Panc1 (cell line): ENCODE measurements around the gene SMIM13. TPM values are rescaled to one million over a fixed set of nuclear protein-coding genes. Genes with fewer than 3 reads are reported as not detected.

Experiments used
- ATAC-seq: fragments of 200-7000 bp; cut with Tn5 transposase; 2 replicates; pipeline ENCODE4 v1.9.1; 2020; ENCODE audit warnings: mild to moderate bottlenecking, moderate library complexity
- BruUV-seq: library from RNA; stranded (reverse); fragments of 400-500 nt; replicated peaks from 2 replicates; lab custom pipeline; 2021; lab: Mats Ljungman, UMichigan
- CTCF ChIA-PET: fragments of 300-600 bp; sonication (Branson Sonifier 250); formaldehyde crosslinking; loops from one replicate; lab custom pipeline; 2022; ENCODE audit warnings: antibody characterized with exemption; lab: Charles Lee
- POLR2A ChIA-PET: fragments of 300-600 bp; sonication (Branson Sonifier 250); formaldehyde crosslinking; loops from one replicate; lab custom pipeline; 2022; ENCODE audit warnings: antibody characterized with exemption; lab: Charles Lee
- DNase-seq: peaks from one replicate; pipeline ENCODE4 v3.0.0-alpha.2; 2010; ENCODE audit warnings: low read depth, low spot score
- H3K27ac ChIP-seq: 2 replicates; pipeline ENCODE4 v1.5.1; 2011; ENCODE audit warnings: mild to moderate bottlenecking, low read length, inconsistent platforms
- H3K27me3 ChIP-seq: fragments of 200-500 bp; sonication (Bioruptor generic); 2 replicates; pipeline ENCODE4 v1.6.0; 2014; ENCODE audit warnings: low read length, inconsistent platforms; ENCODE audit not compliant: control insufficient read depth, insufficient read depth
- H3K36me3 ChIP-seq: fragments of 200-500 bp; sonication (Bioruptor generic); 2 replicates; pipeline ENCODE4 v1.5.1; 2014; ENCODE audit warnings: inconsistent platforms, mild to moderate bottlenecking, low read length, moderate library complexity; ENCODE audit not compliant: control insufficient read depth, insufficient read depth
- H3K4me1 ChIP-seq: 2 replicates; pipeline ENCODE4 v1.5.1; 2011; ENCODE audit warnings: inconsistent platforms, mild to moderate bottlenecking, low read length, moderate library complexity; ENCODE audit not compliant: control insufficient read depth, insufficient read depth
- H3K4me3 ChIP-seq, 2 experiments: 2 replicates each; pipeline ENCODE4 v1.5.1; 2011 to 2012; ENCODE audit warnings: low read depth in 2 of 2, low read length in 2 of 2, mild to moderate bottlenecking in 2 of 2, inconsistent platforms in 1 of 2, moderate library complexity in 1 of 2
- H3K9me3 ChIP-seq: fragments of 200-500 bp; sonication (Bioruptor generic); 2 replicates; pipeline ENCODE4 v1.5.1; 2014; ENCODE audit warnings: low read depth, mild to moderate bottlenecking, inconsistent platforms, low read length, moderate library complexity; ENCODE audit not compliant: control insufficient read depth, insufficient read depth
- CTCF ChIP-seq: fragments of 450-650 bp; IDR thresholded peaks from 2 replicates; pipeline ENCODE4 v1.5.1; 2017; ENCODE audit warnings: mild to moderate bottlenecking
- POLR2AphosphoS5 ChIP-seq: IDR thresholded peaks from 2 replicates; pipeline ENCODE4 v1.6.1; 2012; ENCODE audit warnings: mild to moderate bottlenecking, low read depth, low read length, moderate library complexity
- REST ChIP-seq, 2 experiments: IDR thresholded peaks; 2 replicates each; pipeline ENCODE4 v1.6.1; 2011 to 2012; ENCODE audit warnings: low read depth in 2 of 2, control low read depth in 1 of 2, low read length in 1 of 2, mild to moderate bottlenecking in 1 of 2, moderate library complexity in 1 of 2; ENCODE audit not compliant: insufficient read depth in 1 of 2
- SIN3A ChIP-seq: IDR thresholded peaks from 2 replicates; pipeline ENCODE4 v1.6.1; 2012; ENCODE audit warnings: low read depth, mild to moderate bottlenecking, low read length, moderate library complexity, borderline replicate concordance; ENCODE audit not compliant: insufficient read depth
- TCF7L2 ChIP-seq: IDR thresholded peaks from 2 replicates; pipeline ENCODE4 v1.6.1; 2011; ENCODE audit warnings: mild to moderate bottlenecking, low read depth, low read length, inconsistent platforms
- in situ Hi-C: cut with HindIII; loops from 2 replicates; pipeline ENCODE4 v1.10.0; 2016; ENCODE audit warnings: low sequenced_read_pairs, low pct_unique_long_range_greater_than_20kb
- intact Hi-C: fragments of 100-400 bp; cut with micrococcal nuclease; formaldehyde crosslinking; loops from one replicate; pipeline ENCODE4 v1.10.0; 2022; ENCODE audit not compliant: unreplicated experiment
- total RNA-seq: library from RNA; stranded (reverse); gene quantifications from one replicate; pipeline ENCODE4 v1.2.1, GENCODE V29; 2021; ENCODE audit not compliant: unreplicated experiment

The SMIM13 gene
- total RNA-seq, 1 experiment from 2014 or later = 17.6 TPM

- Histone ChIP-seq H3K4me3 (no peak overlapping the region), H3K4me1 (no peaks in the 10 kb centered on the region), H3K27ac (no peak overlapping the region), H3K36me3 (no peaks in the 10 kb centered on the region), H3K9me3 (no peaks in the 10 kb centered on the region), H3K27me3 (no peaks in the 10 kb centered on the region)
- CTCF ChIA-PET = interaction anchor here (0.6 kb wide), 1 partner anchor 19 kb away, joined by 3 read pairs; no protein-coding TSS in a partner anchor
- DNase-seq = no peak
- no peak for TF ChIP-seq POLR2AphosphoS5
- in situ Hi-C loops (no loop called here), intact Hi-C loops (no loop called here)
- no peak for ATAC-seq
- POLR2A ChIA-PET = no interaction called here
- no TSS peak for BruUV-seq
Measured at GRCh38 chr6:11166948-11167347, 73.3 kb downstream of the SMIM13 start.

GRCh38 chr6:11168091-11168635 lies 74.5 kb downstream of the SMIM13 start:
- BruUV-seq = no TSS peak
- H3K4me1 ChIP-seq = no peaks in the 10 kb centered on the region
- intact Hi-C loops = no loop called here
- in situ Hi-C loops = no loop called here
- no peak overlapping the region for H3K27ac ChIP-seq
- H3K36me3 ChIP-seq = no peaks in the 10 kb centered on the region
- ChIA-PET CTCF (no interaction called here), POLR2A (interaction anchor here (0.7 kb wide), 1 partner anchor 167 kb away, joined by 4 read pairs; no protein-coding TSS in a partner anchor)
- H3K27me3 ChIP-seq = no peaks in the 10 kb centered on the region
- no peaks in the 10 kb centered on the region for H3K9me3 ChIP-seq
- DNase-seq (no peak), ATAC-seq (no peak)
- H3K4me3 ChIP-seq = no peak overlapping the region
- TF ChIP-seq SIN3A (no peak), POLR2AphosphoS5 (no peak), CTCF (no peak), TCF7L2 (no peak), REST (IDR thresholded peaks at IDR 0.05; ENCODE audit: insufficient read depth in 1 of 2, low read depth in 2 of 2, low read length in 1 of 2) (no peak)

- TF ChIP-seq TCF7L2 = no peak
- no peak for TF ChIP-seq CTCF
- TF ChIP-seq POLR2AphosphoS5 = no peak
- TF ChIP-seq REST (IDR thresholded peaks at IDR 0.05; ENCODE audit: insufficient read depth in 1 of 2, low read depth in 2 of 2, low read length in 1 of 2) = no peak
- TF ChIP-seq SIN3A = no peak
- in situ Hi-C loops = no loop called here
- Histone ChIP-seq H3K27ac (no peak overlapping the region), H3K4me1 (no peaks in the 10 kb centered on the region), H3K27me3 (no peaks in the 10 kb centered on the region), H3K9me3 (no peaks in the 10 kb centered on the region), H3K4me3 (no peak overlapping the region), H3K36me3 (no peaks in the 10 kb centered on the region)
- CTCF ChIA-PET = interaction anchor here (0.6 to 0.9 kb wide), 3 partner anchors 285 to 325 kb away, joined by 3 to 4 read pairs (median 3); partner anchors contain the start of gene SYCP2L
- no peak for DNase-seq
- intact Hi-C loops = loop anchor here (1.0 kb wide), 1 partner anchor 324 kb away; no protein-coding TSS in a partner anchor
- no TSS peak for BruUV-seq
- POLR2A ChIA-PET = no interaction called here
- no peak for ATAC-seq
Measured at GRCh38 chr6:11171952-11172351, 78.3 kb downstream of the SMIM13 start.
